ENCODE results near the gene TECTB.

Gene TECTB

DNA sequence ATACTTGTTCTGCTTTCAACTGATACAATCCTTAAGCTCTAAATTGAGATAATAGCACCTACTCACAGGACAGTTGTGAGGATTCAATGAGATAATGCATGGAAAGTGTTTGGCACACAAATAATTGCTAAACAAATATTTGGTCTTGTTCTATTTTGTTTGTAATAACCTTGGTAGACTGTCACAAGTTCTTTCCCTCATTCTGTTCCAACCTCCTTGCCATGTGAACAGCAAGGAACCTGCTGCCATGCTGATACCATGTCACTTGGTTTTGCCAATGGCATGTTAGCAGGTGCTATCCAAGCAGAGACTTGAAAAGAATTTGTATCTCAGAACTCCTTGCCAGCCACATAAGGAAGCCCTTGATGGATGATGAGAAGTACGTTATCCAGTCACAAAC, 24.8 kb upstream of the TECTB start:
- TF ChIP-seq ZNF274 (IDR thresholded peaks at IDR 0.05; ENCODE audit: low read depth, low read length) = no peak
- H3K4me3 ChIP-seq (ENCODE audit: low read length) = no peak overlapping the region

DNA sequence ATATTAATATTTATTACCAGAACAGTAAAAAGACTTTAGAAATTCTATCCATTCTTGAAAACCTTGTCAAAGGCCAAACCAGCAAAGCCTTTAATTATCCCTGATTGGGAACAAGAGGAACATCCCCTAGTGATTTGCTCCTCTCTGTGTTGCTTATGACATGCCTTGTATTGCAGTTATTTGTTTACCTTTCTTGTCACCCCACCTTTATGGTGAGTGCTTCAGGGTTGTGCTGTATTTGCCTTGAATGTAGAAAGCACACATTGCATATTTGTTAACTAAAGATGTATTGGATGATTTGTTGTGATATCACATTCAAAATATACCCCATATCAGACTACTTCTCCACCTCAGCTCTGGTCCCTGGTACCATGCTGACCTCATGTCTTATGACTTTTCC, 23.5 kb upstream of the TECTB start:
- no peak for TF ChIP-seq ZNF274 (IDR thresholded peaks at IDR 0.05; ENCODE audit: low read depth, low read length)
- no peak overlapping the region for H3K4me3 ChIP-seq (ENCODE audit: low read length)

DNA sequence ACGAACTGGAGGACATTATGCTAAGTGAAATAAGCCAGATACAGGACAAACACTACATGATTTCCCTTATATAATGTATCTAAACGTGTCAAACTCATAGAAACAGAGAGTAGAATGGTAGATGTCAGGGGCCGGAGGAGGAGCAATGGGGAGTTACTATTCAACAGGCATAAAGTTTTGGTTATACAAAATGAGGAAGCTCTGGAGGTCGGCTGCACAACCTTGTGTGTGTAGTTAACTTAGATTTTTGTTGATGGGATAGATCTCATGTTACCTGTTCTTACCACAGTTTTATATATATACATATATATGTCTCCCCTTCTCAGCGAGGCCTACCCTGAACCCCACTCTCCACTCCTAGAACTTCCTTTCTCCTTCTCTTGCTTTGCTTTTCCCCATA, 22.4 kb upstream of the TECTB start:
- H3K4me3 ChIP-seq (ENCODE audit: low read length) = no peak overlapping the region
- TF ChIP-seq ZNF274 (IDR thresholded peaks at IDR 0.05; ENCODE audit: low read depth, low read length) = no peak

DNA sequence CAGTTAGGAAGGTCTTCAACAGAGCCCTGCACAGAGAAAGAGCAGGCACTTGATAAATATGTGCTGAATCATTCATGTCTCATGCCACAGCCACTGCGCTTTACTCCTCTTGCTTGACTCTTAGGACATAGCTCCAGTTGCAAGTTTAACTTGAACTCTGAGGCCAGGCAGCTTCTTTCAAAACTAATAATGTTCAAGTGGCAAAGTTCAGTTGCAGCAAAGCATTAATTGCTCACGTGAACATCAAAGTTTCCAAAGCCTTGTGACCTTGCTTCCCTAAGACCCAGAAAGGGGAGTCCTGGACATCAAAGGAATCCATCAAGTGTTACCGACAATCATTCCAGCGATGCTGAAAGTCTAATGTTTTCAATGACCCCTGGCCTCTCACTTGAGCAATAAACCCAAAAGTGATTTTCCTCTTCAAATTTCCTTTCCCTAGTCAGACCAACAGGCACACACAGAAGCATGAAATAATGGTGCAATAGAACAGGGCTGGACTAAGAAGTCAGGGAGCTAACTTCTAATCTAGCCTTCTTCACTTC, 21.8 kb upstream of the TECTB start:
- TF ChIP-seq ZNF274 (IDR thresholded peaks at IDR 0.05; ENCODE audit: low read depth, low read length) = no peak
- H3K4me3 ChIP-seq (ENCODE audit: low read length) = no peak overlapping the region

DNA sequence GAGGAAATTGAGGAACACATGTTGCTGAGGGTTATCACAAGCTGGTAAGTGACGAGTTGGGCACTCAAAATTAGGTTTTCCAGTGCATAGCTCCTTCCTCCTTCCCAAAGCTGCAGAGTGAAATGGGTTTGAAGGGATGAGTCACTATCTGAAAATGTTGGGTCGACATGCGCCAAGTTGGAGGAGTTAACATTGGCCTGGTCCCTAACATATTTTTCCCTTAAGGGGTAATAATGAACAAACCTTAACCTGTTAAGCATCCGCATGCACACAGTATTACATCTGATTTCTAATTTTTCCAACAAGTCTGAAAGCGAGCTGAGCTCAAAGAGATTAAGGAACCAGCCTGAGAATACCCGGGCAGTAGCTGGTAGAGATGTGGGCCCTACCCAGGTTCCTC, 20.7 kb upstream of the TECTB start:
- H3K4me3 ChIP-seq (ENCODE audit: low read length) = no peak overlapping the region
- no peak for TF ChIP-seq ZNF274 (IDR thresholded peaks at IDR 0.05; ENCODE audit: low read depth, low read length)

DNA sequence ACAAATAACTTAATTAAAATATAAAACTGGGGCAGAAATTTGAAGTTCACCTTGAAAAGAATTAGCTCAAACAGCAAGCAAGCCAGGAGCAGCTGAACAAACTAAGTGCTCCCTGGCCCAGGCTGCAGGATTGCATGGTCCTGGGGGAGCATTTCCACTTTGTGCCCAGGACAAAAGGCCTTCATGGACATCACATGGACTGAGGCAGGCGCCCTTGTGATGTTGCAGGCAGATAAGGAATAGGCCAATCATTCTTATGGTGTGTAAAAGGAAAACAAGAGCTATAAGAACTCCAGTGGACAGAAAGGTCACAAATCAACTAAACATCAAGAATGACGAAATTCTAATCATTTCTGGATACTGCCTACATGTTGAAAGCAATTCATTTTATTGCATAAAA, 17.5 kb upstream of the TECTB start:
- no peak overlapping the region for H3K4me3 ChIP-seq (ENCODE audit: low read length)
- TF ChIP-seq ZNF274 (IDR thresholded peaks at IDR 0.05; ENCODE audit: low read depth, low read length) = no peak

DNA sequence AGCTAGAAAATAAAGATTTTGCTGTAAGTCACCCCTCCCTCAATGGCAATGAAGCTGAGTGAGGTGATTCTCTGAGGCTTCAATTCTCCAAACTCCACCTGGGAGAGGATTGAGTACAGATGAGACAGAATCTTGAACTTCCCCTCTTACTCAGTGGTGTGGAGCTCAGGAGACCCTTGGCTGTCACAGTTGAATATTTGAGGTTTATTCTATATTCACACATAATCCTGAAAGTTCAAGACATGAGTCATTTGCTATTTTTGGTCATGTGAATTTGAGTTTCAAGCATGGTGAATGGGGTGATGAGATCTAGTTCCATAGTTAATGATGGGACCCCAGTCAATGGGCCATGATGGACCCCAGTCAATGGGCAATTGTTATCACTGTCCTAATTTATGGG, 13.9 kb upstream of the TECTB start:
- TF ChIP-seq ZNF274 (IDR thresholded peaks at IDR 0.05; ENCODE audit: low read depth, low read length) = no peak

DNA sequence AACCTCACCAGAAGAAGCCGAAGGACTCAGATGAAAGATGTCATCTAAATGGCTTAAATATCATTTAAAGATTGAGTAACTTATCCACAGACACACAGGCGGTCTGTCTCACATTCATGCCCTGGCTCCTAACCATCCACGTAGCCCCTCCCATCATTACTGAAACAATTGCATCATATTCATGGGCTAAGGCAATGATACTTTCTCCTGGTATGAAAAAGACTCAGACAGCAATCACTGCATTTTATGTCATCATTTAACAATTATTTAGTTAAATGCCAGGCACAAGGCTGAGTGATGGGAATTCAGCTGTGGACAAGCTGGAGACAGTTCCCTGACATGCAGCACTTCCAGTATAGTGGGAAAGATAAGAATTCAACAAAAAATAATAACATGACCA, 11.2 kb upstream of the TECTB start:
- no peak overlapping the region for H3K4me3 ChIP-seq (ENCODE audit: low read length)
- TF ChIP-seq ZNF274 (IDR thresholded peaks at IDR 0.05; ENCODE audit: low read depth, low read length) = no peak

More for the DNA sequence above, 13.9 kb upstream of the TECTB start:
- no peak overlapping the region for H3K4me3 ChIP-seq (ENCODE audit: low read length)

DNA sequence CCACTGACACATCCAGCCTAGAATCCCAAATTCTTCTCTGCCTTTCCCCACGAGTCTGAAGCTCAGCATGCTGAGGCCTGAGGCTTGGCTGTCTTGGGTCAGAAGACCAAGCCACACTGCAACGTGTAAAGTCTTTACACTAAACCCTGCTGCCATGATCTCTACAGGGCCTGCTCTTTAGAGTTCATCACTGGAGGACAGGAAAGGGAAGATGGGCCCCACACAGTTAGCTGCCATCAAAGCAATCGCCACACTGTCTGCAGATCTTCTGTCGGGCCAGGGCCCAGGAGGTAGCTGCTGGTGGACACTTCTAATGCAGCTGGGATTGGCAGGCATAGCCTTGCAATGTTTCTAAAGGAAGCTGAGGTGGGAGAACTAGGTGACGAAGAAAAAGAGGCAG, 8.4 kb upstream of the TECTB start:
- no peak for TF ChIP-seq ZNF274 (IDR thresholded peaks at IDR 0.05; ENCODE audit: low read depth, low read length)
- no peak overlapping the region for H3K4me3 ChIP-seq (ENCODE audit: low read length)

DNA sequence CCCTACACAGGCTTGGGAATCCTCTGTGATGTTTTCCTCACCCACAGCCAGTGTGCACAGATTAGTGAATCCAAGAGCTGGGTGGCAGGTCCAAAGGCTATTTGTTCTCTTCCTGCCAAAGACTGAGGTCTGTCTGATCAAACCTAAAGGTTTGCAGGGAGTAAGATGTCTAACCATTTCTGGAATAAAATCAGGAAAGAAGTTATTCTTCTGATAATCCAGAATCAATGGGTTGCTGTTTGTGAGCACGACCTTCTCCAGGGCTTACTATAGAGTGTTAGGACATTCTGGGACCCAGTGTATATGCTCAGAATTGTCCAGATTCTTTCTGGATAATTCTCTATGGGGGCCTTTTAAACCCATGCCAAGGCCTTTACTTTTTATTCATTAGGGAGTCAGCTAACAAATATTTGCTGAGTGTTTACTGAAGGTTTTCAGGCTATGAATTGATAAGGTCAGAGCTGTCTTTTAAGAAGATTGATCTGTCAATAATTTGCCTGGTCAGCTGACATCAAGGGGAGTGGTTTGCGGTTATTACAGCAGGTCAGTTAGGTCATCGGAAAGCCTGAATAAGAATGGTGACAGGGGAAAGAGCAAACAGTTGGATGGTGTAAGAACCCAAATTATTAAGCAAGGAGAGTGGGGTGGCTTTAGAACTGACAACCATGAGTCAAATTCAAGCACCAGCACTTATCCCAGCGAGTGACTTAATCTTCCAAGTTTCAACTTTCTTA, 7.5 kb upstream of the TECTB start:
- no peak overlapping the region for H3K4me3 ChIP-seq (ENCODE audit: low read length)
- no peak for TF ChIP-seq ZNF274 (IDR thresholded peaks at IDR 0.05; ENCODE audit: low read depth, low read length)

DNA sequence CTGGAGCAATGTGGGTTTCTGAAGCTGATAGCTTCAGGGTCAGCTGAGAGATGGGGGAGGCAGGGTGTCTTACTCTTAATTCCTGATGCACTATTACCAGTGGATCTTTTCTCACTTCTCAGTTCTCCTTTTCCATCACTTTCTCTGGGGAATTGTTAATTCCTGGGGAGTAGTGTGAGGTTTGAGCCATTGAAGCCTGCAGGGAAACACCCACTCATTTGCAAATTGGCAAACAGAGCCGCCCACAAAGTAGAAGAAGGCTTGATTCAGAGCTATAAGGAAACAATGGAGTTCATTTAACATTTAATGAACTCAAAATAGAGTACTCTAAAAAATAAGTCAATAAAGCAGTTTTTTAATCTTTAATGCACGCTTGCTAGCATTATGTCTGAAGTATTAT, 4.3 kb upstream of the TECTB start:
- no peak overlapping the region for H3K4me3 ChIP-seq (ENCODE audit: low read length)
- TF ChIP-seq ZNF274 (IDR thresholded peaks at IDR 0.05; ENCODE audit: low read depth, low read length) = no peak

DNA sequence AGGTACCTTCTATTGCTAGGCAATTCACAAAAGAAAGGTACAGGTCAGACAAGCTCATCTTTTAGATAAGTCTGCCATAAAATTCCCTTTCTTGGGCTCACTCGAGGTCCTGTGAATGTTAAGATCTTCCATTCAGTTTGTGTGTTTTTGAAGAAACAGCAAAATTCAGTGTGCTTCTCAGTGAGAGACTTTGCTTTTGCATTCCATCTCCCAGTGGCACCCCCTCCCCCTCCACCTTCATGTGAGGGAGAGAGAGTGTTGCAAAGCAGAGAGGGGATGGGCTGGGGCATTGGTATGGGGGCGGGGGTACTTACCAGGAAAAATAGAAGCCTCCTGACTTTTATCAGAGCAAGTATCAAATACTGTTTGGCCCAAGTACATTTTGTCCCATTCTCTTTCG, 3.8 kb upstream of the TECTB start:
- no peak overlapping the region for H3K4me3 ChIP-seq (ENCODE audit: low read length)
- no peak for TF ChIP-seq ZNF274 (IDR thresholded peaks at IDR 0.05; ENCODE audit: low read depth, low read length)

DNA sequence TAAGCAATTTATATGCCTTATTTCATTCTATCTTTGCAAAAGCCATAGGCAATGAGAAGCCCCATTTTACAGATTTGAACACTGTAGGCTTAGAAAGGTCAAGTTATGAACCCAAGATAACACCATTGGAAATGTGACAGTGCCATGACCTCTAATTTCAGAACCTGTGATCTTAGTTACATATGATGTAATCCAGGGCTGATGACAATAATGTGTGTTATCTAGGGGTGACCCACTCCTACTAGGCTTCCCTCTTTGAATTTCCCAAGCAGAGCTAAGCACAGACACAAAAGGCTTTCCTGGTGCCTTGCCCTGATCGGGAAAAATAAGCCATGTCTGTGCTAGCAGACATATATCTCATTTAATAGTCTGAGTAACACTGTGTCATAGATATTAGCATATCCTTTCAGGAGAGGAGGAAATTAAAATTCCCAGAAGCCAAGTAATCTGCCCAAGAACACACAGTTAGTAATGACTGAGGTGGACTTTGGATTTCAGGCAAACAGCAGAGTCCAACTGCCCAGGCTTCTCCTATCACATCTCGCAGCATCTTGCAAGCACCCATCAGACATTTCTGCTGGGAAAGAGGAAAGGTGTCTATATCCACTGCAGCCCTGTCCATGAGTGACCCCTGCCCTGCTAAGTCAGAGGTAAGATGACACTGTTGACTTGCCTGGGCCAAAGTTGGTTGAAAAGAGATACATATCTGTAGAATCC, 2.8 kb upstream of the TECTB start:
- TF ChIP-seq ZNF274 (IDR thresholded peaks at IDR 0.05; ENCODE audit: low read depth, low read length) = no peak
- no peak overlapping the region for H3K4me3 ChIP-seq (ENCODE audit: low read length)

DNA sequence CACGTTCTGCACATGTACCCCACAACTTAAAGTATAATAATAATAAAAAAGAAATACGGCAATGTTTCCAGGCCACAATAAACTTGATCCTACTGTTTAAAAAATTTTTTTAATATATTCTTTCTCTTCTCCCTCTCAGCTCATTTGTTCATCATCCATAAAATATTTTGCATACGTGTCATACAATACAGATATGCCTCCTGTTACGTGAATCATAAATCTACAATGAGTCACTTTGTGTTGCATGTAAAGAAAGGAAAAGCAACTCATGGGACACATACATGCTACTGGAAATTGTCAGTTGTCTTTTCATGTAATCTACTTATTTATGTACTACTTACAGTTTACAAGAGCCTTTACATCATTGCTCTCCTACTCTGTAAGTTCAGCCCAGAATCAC, 1.1 kb upstream of the TECTB start:
- TF ChIP-seq ZNF274 (IDR thresholded peaks at IDR 0.05; ENCODE audit: low read depth, low read length) = no peak
- no peak overlapping the region for H3K4me3 ChIP-seq (ENCODE audit: low read length)

All from GM08714 (cell line).